Measurements from ENCODE around the gene FBXO33.
A peak's percentile ranks its signal among the peaks of the same experiment; 100 is the strongest.
"Not testable (repeated sequence)": the region's sequence is repeated elsewhere in the genome, so short reads cannot be mapped to it uniquely, and the experiment has no call there.

Gene FBXO33

DNA sequence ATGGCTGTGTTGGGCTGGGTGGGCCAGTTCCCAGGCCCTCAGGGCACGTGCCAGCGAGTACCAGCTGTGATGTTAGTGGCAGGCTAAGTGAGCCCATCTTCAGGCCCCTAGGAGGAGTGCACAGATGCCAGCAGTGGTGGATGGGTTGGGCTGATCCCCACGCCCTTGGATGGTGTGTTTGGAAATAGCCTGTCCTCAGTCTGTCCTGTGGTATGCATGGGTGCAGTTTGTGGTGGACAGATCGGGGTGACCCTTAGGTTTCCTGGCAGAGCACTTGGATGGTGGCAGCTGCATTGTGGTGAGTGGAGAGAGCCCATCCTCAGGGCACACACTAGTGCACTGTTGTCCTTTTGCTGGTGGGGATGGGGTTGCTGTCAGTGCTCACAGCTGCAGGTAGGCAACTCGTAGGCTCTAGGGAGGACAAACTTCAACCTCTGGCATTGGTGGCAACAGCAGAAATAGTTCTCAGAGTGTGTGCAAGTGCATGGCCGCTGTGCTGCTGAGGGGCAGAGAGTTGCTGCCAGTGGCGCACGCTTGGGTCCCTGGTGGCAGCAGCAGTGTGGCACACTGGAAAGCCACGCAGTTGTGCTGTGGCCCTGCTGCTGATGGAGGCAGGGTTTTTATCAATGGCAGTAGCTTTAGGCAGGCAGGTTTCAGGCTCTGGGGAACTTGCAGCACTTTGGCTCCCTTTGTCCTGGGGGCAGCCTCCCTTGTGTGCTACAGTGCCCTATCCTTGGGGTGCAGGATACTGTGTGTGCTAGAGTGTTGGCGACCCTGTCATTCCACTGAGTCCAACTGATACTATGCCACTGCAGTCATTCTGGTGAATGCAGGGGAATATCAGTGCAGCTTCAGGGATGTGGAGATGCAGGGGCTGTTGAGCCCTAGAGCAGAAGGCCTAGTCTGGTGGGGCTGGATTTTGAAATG lies 65.5 kb downstream of the FBXO33 start:
- H3K27me3 Mint-ChIP-seq, result no peaks in the 10 kb centered on the region
- H3K9me3 Mint-ChIP-seq, result peaks cover 18 to 23% of the 10 kb centered on the region in 2 donors
- ATAC-seq (no peak), DNase-seq (no peak)
- H3K4me3 Mint-ChIP-seq, result no peak overlapping the region
- peak overlapping the region in 1 of 2 donors; percentile 22 for H3K27ac Mint-ChIP-seq
- no peaks in the 10 kb centered on the region for H3K4me1 Mint-ChIP-seq

DNA sequence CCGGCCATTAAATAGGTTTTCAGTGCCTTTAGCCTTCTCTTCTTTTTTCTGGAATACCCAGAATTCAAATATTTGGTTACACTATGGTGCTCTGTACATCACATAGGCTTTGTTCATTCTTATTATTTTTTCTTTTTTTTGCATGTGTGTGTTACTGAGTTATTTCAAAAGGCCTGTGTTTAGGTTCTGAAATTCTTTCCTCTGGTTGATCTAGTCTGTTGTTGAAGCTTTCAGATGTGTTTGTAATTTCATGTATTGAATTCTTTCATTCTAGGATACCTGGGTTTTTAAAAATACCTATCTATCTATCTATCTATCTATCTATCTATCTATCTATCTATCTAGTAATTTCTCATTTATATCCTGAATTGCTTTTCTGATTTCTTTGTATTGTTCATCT lies 66.9 kb downstream of the FBXO33 start:
- Mint-ChIP-seq H3K4me1 (no peaks in the 10 kb centered on the region), H3K4me3 (no peak overlapping the region), H3K27me3 (no peaks in the 10 kb centered on the region), H3K9me3 (peaks cover 26 to 27% of the 10 kb centered on the region in 2 donors), H3K27ac (no peak overlapping the region)
- no peak for DNase-seq
- no peak for ATAC-seq

DNA sequence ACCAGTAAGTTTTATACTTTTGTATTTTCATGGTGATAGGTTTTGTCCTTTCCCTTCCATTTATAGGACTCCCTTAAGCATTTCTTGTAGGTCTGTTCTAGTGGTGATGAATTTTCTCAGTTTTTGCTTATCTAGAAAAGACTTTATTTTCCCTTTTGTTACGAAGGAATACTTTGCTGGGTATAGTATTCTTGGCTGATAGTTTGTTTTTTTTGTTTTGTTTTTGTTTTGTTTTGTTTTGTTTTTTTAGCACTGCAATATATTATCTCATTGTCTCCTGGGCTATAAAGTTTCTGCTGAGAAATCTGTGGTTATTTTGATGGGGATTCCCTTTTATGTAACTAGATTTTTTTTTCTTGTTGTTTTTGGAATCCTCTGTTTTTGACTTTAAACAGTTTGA lies 67.7 kb downstream of the FBXO33 start:
- no peaks in the 10 kb centered on the region for H3K4me1 Mint-ChIP-seq
- no peak overlapping the region for H3K4me3 Mint-ChIP-seq
- ATAC-seq (no peak), DNase-seq (no peak)
- no peak overlapping the region for H3K27ac Mint-ChIP-seq
- H3K27me3 Mint-ChIP-seq, result no peaks in the 10 kb centered on the region
- peaks cover 30% of the 10 kb centered on the region in 2 donors for H3K9me3 Mint-ChIP-seq

DNA sequence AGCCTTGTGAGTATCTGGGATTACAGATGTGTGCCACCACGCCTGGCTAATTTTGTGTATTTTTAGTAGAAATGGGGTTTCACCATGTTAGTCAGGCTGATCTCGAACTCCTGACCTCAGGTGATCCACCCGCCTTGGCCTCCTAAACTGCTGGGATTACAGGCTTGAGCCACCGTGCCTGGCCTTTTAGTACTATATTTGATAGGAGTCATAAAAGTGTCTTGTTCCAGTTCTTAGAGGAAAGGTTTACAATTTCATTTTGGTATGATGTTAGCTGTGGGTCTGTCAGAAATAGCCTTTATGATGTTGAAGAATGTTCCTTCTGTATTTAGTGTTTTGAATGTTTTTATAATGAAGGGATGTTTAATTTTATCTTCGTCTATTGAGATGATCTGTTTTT lies 70.7 kb downstream of the FBXO33 start:
- not testable (repeated sequence) for H3K27me3 Mint-ChIP-seq, H3K4me1 Mint-ChIP-seq, H3K27ac Mint-ChIP-seq, DNase-seq, H3K4me3 Mint-ChIP-seq, ATAC-seq
- H3K9me3 Mint-ChIP-seq, result peaks cover 33 to 35% of the 10 kb centered on the region in 2 donors

DNA sequence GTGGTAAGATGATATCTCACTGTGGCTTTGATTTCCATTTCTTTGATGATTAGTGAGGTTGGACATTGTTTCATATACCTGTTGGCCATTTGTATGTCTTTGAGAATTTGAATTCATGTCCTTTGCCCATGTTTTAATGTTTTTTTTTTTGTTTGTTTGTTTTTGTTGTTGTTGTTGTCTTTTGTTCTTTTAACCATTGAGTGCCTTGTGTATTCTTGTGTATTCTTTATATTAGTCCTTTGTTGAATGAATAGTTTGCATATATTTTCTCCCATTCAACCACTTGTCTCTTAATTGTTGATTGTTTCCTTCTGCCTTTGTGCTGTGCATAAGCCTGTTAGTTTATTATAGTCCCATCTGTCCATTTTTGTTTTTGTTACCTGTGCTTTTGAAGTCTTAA lies 71.9 kb downstream of the FBXO33 start:
- DNase-seq (no peak), ATAC-seq (no peak)
- Mint-ChIP-seq H3K27me3 (no peaks in the 10 kb centered on the region), H3K27ac (peak overlapping the region in 1 of 2 donors; percentile 1), H3K9me3 (peaks cover 36 to 38% of the 10 kb centered on the region in 2 donors), H3K4me3 (no peak overlapping the region), H3K4me1 (no peaks in the 10 kb centered on the region)

DNA sequence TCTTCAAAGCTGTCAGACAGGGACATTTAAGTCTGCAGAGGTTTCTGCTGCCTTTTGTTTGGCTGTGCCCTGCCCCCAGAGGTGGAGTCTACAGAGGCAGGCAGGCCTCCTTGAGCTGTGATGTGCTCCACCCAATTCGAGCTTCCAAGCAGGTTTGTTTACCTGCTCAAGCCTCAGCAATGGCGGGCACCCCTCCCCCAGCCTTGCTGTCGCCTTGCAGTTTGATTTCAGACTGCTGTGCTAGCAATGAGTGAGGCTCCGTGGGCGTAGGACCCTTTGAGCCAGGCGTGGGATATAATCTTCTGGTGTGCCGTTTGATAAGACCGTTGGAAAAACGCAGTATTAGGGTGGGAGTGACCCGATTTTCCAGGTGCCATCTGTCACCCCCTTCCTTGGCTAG lies 73.2 kb downstream of the FBXO33 start:
- not testable (repeated sequence) for H3K4me1 Mint-ChIP-seq, H3K4me3 Mint-ChIP-seq, H3K27me3 Mint-ChIP-seq, DNase-seq, H3K27ac Mint-ChIP-seq, ATAC-seq
- peaks cover 29 to 32% of the 10 kb centered on the region in 2 donors for H3K9me3 Mint-ChIP-seq

DNA sequence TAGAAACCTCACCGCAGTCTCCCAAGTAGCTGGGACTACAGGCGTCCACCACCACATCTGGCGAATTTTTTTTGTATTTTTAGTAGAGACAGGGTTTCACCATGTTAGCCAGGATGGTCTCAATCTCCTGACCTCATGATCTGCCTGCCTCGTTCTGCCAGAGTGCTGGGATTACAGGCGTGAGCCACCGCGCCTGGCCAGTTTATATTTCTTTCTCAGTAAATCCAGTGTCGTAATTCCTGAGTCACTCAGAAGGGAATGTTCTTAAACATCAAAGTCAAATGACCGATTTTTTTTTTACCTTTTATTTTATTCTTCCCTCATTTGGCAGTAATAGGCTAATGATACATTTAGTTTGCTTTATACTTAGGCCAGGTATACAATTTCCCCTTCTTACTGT lies 80.5 kb downstream of the FBXO33 start:
- Mint-ChIP-seq H3K27me3 (no peaks in the 10 kb centered on the region), H3K27ac (no peak overlapping the region)
- DNase-seq, result no peak

DNA sequence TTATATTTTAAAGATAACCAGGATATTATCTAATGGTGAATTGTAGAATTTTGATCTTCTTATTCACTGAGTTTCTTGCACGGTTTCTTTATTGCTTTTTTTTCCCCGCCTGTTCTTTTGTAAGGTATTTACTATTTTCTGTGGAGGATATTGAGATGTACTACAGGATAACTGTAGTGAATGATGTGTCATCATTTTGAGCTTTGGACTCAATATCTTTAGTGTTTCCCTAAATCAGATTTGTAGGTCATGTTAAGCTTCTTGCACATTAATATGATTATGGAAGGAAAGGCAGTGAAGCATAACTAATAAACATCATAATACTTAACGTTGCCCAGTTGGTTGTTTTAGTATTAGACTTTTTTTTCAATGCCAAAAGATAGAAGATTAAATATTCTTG lies 81.4 kb downstream of the FBXO33 start:
- Mint-ChIP-seq H3K27me3 (no peaks in the 10 kb centered on the region), H3K4me1 (peaks cover 5% of the 10 kb centered on the region), H3K4me3 (no peak overlapping the region), H3K9me3 (peaks cover 9 to 11% of the 10 kb centered on the region in 2 donors), H3K27ac (no peak overlapping the region)
- ATAC-seq (no peak), DNase-seq (no peak)

More for the DNA sequence above, 80.5 kb downstream of the FBXO33 start:
- Mint-ChIP-seq H3K4me1 (peaks cover 5% of the 10 kb centered on the region), H3K4me3 (no peak overlapping the region), H3K9me3 (peaks cover 16 to 17% of the 10 kb centered on the region in 2 donors)
- no peak for ATAC-seq
